NCI-H187 treated with DMSO at 0.1 percent for 48 hours (cell line): ENCODE results near the gene EPHB1.
"Not testable (repeated sequence)": the region's sequence is repeated elsewhere in the genome, so short reads cannot be mapped to it uniquely, and the experiment has no call there.

Experiments
- DNase-seq: peaks from one replicate; lab custom pipeline; 2025; lab: John Stamatoyannopoulos, UW

The EPHB1 gene

DNA sequence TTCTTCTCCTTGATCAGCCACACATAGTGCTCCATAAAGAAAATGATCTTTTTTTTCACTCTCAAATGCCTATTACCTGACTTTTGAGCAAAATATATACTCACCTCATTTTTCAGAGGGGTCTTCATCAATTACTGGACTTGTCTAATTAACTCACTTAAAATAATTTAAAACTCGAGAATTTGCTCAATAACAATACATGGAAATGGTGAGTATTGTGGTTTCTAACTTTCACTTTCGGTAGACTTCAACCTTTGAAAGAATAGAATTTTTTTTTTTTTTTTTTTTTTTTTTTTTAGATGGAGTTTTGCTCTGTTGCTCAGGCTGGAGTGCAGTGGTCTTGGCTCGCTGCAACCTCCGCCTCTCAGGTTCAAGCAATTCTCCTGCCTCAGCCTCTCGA lies 17.7 kb upstream of the EPHB1 start:
- DNase-seq, result no peak

GRCh38 chr3:134788283-134788682 lies 6.8 kb upstream of the EPHB1 start:
- not testable (repeated sequence) for DNase-seq

GRCh38 chr3:134790065-134790464 lies 5.0 kb upstream of the EPHB1 start:
- DNase-seq, result no peak

GRCh38 chr3:134791992-134792391 lies 3.1 kb upstream of the EPHB1 start:
- DNase-seq, result no peak

- DNase-seq, result no peak
Measured at GRCh38 chr3:134792700-134793099, 2.4 kb upstream of the EPHB1 start.

DNA sequence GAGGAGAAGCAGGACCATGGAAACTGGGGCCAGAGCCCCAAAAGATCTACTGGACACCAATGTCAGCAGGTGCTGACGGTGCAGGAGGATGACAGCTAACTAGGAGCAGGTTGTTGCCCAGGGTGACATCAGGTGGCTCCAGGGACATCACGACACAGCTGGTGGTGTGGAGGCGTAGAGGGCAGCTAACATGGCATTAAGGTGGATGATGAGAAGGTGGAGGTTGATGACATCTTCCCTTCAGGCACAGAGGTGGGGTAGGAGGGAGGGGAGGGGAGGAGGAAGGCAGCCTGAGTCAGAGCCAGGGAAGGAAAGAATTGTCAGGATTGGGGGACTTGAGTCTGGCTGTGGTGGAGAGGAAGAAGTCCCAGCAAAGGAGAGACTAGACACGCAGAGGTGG lies 1.5 kb upstream of the EPHB1 start:
- DNase-seq, result no peak

- no peak for DNase-seq
Measured at GRCh38 chr3:134794323-134794722, 737 bp upstream of the EPHB1 start.

DNA sequence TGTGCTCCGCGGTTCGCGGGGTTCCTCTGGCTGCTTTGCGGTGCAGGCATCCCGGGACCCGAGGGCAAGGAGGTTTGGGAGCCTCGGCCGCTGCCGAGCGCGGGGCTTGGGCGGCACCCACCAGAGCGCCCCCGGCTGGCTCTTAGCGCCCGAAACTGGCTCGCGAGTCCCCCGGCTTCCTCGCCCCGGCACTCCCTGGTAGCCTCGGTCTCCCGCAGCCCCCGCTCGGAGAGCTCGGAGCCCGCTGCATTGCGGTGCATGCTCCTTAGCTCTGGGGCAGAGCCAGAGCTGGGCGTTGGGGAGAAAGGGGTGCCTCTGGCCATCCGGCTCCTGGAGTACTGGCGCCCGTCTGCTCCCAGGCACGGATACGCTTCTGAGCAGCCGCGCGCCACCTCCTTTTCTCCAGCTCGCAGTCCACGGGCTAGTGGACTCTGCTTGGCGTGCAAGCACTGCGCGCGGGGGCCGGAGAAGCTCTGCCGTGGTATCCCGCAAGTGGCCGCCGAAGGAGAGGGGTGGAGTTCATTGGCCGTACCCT lies 753 bp downstream of the EPHB1 start:
- DNase-seq, result no peak

DNA sequence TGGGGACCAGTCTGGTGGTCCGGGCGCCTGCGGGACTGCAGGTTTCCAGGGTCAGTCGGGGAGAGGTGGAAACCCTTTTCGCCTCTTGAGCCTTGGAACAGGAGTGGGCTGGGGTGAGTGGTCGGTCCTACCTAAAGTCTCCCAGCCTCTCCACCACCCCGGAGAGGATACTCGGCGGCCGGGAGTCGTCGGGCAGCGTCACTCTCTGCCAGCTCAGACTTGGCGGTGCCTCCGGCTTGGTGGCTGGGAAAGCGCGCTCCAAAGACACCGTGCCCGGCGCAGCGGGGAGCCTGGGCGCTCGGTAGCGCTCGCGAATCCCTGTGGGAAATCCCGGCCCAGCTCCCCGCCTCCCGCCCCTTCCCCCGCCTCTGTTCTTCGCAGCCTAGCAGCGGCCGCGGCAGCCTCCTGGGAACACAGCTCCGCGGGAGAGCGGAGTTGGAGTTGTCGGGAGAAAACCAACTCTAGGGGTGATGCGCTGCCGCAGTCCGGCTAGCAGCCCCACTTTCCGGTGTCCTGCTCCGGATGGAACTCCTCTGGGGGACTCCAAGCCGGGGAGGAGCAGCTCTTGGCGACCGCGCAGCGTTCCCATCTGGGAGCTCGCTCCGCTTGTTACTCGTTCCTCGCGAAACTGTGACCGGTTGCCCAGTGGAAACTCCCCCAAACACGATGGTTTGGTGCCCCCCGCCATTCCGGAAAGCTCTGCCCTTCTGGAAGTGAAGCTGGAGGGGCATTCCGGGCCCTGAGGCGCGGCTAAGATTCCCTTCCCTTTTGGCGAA lies 1.4 kb downstream of the EPHB1 start:
- DNase-seq, result no peak

DNA sequence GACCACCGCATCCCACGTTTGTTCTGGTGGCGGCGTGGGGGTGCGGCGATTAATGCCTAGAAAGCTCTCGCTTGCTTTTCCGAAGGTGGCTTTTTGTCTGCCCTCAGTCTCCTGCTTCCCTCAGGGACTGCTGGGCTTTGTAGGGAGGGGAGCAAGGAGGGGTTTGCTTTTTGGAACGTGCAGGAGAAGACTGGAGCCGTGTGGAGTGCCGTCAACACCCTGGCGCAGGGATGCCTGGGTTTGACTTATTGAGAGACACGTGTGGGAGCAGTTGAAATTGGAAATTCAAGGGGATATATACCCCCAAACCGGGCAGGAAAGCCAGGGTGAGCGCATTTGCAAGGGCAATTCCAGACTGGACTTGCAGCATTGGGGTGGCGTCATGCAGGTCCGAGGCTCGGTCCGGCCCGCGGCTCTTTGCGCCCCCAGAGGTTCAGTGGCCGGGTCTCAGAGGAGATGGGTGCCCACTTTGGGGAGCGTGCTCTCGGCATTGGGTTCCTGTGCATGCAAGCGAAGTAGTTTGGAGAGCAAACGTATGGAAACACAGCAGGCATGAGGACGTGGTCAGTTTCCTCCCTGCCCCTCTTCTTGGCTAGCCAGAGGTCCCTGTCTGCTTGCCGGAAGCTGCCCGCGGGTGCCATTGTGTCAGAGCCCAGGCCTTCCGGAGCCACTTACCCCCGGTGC lies 2.1 kb downstream of the EPHB1 start:
- no peak for DNase-seq

- no peak for DNase-seq
Measured at GRCh38 chr3:134797741-134798451, 2.8 kb downstream of the EPHB1 start.

DNA sequence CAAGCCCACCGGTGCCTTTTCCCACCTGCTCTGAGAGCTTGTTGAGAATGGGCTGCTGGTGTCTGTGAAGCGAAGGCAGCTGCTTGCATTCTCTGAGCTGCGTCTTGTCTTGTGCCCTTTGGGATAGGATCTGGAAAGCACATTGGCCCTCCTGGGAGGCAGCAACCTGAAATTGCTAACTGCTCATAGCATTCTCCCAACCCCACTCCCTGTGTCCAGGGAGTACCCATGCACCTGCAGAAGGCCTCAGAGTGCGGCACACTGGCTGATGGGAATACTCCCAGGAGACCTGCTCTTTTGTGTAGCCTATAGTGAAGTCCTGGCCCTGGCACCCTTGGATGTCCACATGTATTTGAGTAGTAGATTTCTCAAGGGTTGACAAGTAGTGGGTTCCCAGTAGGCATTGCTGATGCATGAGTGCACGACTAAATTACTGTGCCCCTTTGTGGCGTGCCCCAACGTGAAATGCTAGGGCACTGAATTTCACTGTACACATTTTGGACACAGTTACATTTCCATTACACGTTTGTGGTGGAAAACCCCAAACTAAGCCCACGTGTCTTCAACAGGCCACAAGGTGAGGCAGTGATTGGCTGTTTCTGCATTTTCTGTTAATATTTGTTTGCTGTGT lies 3.7 kb downstream of the EPHB1 start:
- no peak for DNase-seq

DNA sequence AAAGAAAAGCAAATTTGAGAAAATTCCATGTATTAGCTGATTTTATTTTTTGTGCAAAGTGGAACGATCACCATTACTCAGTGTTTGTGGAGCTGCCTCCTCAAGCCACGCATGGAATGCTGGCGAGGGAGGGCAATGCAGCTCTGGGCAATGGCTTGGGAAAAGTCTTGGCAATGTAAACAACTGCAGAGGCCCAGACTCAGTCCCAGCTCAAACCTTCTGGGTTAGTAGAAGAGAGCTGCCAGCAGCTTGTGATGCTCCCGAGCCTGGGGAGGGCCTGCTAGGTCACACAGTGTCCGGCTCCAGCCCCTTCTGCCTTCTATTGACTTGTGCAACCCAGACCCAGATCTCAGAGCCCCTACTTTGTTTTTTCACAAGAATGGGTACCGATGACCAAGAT lies 4.3 kb downstream of the EPHB1 start:
- no peak for DNase-seq

DNA sequence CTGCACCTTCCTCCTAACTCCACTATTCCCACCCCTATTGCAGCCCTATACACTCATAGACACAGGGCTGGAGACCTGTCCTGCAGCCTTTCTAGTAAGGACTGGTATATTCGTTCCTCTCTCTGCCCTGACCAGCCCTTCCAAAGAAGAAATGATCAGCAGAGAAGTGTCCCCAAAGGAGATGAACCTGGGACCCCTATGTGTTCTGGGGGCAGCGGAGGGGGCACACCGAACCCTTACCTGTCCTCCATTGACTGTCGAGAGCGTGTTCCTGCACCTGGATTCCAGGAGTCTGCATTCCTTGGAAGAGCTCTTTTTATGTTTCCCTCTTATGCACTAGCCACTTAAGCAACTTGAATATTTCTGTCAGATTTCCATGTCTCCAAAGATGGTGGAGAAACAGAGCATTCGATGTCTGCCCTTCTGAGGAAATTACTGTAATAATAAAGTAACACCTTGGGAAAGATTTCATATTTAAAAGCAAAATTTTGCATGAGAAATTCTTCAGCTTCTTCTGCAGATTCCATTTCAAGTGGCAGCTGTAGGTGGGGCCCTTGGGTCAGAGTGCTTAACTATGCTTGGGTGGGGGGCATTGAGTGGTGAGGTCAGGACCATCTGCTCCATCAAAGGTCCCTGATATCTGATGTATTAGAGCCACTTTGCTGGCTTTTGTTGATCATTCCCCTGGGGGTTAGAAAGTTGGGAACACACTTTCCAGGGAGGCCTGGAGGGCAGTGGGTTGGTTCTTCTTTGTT lies 6.3 kb downstream of the EPHB1 start:
- DNase-seq, result no peak

GRCh38 chr3:134802428-134803050 lies 7.5 kb downstream of the EPHB1 start:
- no peak for DNase-seq

DNA sequence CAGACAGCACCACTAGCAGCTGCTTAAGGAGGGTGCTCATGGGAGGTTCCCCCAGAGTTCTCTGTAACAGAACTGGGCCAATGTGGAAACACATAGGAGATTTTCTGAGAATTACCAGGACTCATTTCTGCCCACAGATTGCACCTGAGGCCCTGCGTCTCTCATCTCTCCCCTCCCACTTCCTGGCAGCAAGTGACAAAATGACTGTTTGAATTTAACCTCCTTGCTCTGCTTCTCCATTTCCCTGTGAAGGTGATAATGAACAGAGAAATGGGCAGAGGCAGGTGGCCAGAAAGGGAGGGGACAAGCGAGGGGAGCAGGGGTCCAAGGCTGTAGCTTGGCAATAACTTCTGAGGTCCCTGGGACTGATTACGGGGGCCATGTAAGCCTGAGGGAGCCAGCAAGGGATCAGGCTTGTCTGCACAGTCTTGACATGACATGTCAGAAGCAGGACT lies 8.0 kb downstream of the EPHB1 start:
- DNase-seq, result no peak

GRCh38 chr3:134803652-134804051 lies 8.6 kb downstream of the EPHB1 start:
- DNase-seq, result no peak

DNA sequence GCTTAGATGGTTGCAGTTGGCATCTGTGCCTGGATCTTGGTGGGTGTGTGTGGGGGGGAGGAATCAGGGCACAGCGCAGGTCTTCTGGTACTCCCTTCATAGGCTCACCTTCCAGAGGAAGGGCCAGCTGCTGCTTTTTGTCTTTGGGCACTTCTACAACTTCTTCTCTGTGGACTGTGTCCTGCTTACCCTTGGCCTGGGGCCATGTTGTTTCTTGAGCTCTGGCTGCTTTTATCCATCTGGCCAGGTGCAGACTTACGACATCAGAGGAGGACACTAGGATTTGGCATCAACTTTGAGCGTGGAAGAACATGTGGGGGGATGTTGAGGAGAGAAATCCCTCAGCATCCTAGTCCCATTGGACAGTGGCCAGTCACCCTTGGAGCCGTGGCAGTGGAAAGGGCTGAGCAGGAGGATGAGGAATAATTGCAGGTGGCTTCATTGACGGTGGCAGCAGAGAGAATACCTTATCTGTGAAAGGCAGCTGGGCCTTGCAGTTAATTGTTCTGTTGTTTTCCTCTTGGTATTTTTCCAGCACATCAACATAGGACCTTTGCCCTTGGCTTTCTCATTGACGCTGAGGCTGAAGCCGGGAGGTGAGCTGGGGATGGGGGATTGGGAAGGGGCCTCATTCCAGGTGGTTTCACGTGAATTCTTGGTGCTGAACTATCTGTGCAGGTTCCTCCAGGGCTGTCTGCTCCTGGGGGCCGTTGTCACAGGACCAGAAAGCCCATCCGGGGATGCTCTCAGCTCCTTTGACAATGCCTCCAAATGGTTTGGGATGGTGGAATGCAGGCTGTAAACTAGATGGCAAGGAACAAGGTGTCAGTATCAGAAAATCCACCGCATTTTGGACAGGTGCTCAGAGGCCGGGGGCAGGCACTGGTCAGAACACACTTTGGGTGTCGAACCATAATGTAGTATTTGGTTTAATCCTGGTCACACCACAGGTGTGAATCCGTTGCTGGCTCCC lies 9.7 kb downstream of the EPHB1 start:
- no peak for DNase-seq

- DNase-seq, result no peak
Measured at GRCh38 chr3:134807189-134807588, 12.1 kb downstream of the EPHB1 start.

- no peak for DNase-seq
Measured at GRCh38 chr3:134808835-134809234, 13.8 kb downstream of the EPHB1 start.
